Uterus (tissue), 2 donors: ENCODE measurements around the gene PSMD5.

Source experiments
- POLR2A ChIP-seq, 2 donors: fragments of 450-650 bp; IDR thresholded peaks; one replicate each; pipeline ENCODE4 v1.6.1; 2016; ENCODE audit warnings: antibody characterized with exemption in 2 of 2, mild to moderate bottlenecking in 1 of 2, moderate library complexity in 1 of 2
- TF ChIP-seq, protein P1 (sequence below), 4 experiments: fragments of 200-600 bp in 2 of 4; fragments of 450-650 bp in 2 of 4; sonication (generic) in 2 of 4; IDR thresholded peaks; one replicate each; pipeline ENCODE4 v1.5.1; 2016 to 2019; ENCODE audit warnings: antibody characterized with exemption in 4 of 4, mild to moderate bottlenecking in 2 of 4, moderate library complexity in 1 of 4

DNA sequence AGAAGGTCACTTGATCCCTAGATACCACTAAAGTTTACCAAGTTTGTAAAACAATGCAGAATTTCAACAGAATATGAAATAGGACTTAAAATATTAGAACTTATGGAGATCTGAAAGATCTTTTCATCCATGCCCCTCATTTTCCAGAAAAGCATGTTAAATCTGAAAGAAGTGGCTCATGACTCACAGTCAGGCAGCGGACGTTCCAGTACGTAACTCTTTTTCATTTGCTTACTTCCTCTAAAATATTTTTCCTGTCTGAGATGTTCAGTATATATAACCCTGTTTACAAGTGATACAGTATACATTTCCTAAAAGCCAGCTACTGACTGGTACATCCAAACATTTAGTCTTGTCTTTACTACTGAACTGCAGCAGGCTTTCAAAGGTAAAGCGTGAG, 71.8 kb downstream of the PSMD5 start:
- TF ChIP-seq, protein P1, sequence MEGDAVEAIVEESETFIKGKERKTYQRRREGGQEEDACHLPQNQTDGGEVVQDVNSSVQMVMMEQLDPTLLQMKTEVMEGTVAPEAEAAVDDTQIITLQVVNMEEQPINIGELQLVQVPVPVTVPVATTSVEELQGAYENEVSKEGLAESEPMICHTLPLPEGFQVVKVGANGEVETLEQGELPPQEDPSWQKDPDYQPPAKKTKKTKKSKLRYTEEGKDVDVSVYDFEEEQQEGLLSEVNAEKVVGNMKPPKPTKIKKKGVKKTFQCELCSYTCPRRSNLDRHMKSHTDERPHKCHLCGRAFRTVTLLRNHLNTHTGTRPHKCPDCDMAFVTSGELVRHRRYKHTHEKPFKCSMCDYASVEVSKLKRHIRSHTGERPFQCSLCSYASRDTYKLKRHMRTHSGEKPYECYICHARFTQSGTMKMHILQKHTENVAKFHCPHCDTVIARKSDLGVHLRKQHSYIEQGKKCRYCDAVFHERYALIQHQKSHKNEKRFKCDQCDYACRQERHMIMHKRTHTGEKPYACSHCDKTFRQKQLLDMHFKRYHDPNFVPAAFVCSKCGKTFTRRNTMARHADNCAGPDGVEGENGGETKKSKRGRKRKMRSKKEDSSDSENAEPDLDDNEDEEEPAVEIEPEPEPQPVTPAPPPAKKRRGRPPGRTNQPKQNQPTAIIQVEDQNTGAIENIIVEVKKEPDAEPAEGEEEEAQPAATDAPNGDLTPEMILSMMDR (IDR thresholded peaks at IDR 0.05): no peak
- TF ChIP-seq POLR2A (IDR thresholded peaks at IDR 0.05): no peak
